ENCODE measurements around the gene SLC36A3. TPM values are rescaled to one million over a fixed set of nuclear protein-coding genes. Genes with fewer than 3 reads are reported as not detected.
"Not testable (repeated sequence)": the region's sequence is repeated elsewhere in the genome, so short reads cannot be mapped to it uniquely, and the experiment has no call there.

Gene SLC36A3
- total and polyA plus RNA-seq, 2 of the 4 experiments (the other 2 are of a cell fraction): not detected

GRCh38 chr5:151236888-151237287 lies 66.7 kb downstream of the SLC36A3 start:
- Histone ChIP-seq H2BK20ac (ENCODE audit: low read depth, low read length) (no peak overlapping the region), H2AK5ac (ENCODE audit: low read depth, low read length) (no peak overlapping the region), H4K20me1 (ENCODE audit: insufficient read depth, low read length) (no peaks in the 10 kb centered on the region), H3K56ac (ENCODE audit: extremely low read depth, insufficient read depth, low read length) (no peak overlapping the region), H3K27me3 (ENCODE audit: control insufficient read depth, insufficient read depth, low read length) (peaks cover 33% of the 10 kb centered on the region), H3K9me3 (ENCODE audit: control insufficient read depth, insufficient read depth, low read length) (no peaks in the 10 kb centered on the region), H3K4me3 (ENCODE audit: insufficient read depth, low read depth, low read length) (no peak overlapping the region), H3K9ac (ENCODE audit: low read depth, low read length) (no peak overlapping the region), H3K9me1 (ENCODE audit: insufficient read depth, low read length) (no peaks in the 10 kb centered on the region), H3K36me3 (ENCODE audit: control insufficient read depth, insufficient read depth, low read length) (no peaks in the 10 kb centered on the region), H3K4me1 (ENCODE audit: control insufficient read depth, insufficient read depth, low read length) (peaks cover 2% of the 10 kb centered on the region; the same call in 1 of the 2 replicates), H2AFZ (replicated peaks; ENCODE audit: low read length, poor library complexity) (no peak overlapping the region), H4K91ac (ENCODE audit: insufficient read depth, low read depth, low read length) (no peak overlapping the region), H3K4ac (ENCODE audit: low read depth, low read length) (no peak overlapping the region), H3K79me1 (ENCODE audit: low read depth in 1 of 2, low read length in 2 of 2) (no peaks in the 10 kb centered on the region), H3K18ac (ENCODE audit: low read depth, low read length) (no peak overlapping the region), H3K27ac (ENCODE audit: insufficient read depth, low read length) (no peak overlapping the region), H2BK15ac (ENCODE audit: low read depth, low read length) (no peak overlapping the region), H3K23ac (ENCODE audit: low read depth, low read length) (no peak overlapping the region), H4K8ac (ENCODE audit: low read depth in 2 of 2, low read length in 2 of 2) (no peak overlapping the region), H2AK9ac (replicated peaks; ENCODE audit: low read depth, low read length, poor library complexity) (no peak overlapping the region), H3K14ac (replicated peaks; ENCODE audit: low read depth, low read length) (no peak overlapping the region), H2BK5ac (ENCODE audit: low read depth, low read length, poor library complexity, severe bottlenecking) (no peak overlapping the region), H4K5ac (ENCODE audit: low read depth, low read length) (no peak overlapping the region), H3K4me2 (ENCODE audit: low read depth, low read length) (no peak overlapping the region), H2BK120ac (ENCODE audit: low read depth, low read length) (no peak overlapping the region)
- ATAC-seq (ENCODE audit: low read depth) (no peak), DNase-seq (no peak)
- in situ Hi-C loops (cut with MboI; ENCODE audit: low sequenced_read_pairs): loop anchor here (5.0 kb wide), 1 partner anchor 115 kb away; no protein-coding TSS in a partner anchor
- no CpG with 5 or more reads among the region's 1 CpG for WGBS, 2 experiments (ENCODE audit: extremely low coverage in 2 of 2, insufficient read length in 1 of 2)
- dilution Hi-C loops (cut with HindIII; ENCODE audit: low sequenced_read_pairs, unreplicated experiment): no loop called here
- TF ChIP-seq RCOR1 (IDR thresholded peaks at IDR 0.05; ENCODE audit: insufficient replicate concordance, low read length) (no peak), MXI1 (IDR thresholded peaks at IDR 0.05; ENCODE audit: borderline replicate concordance, low read depth, low read length) (no peak), USF2 (IDR thresholded peaks at IDR 0.05; ENCODE audit: low read depth, low read length) (no peak), FOS (IDR thresholded peaks at IDR 0.05; ENCODE audit: low read depth, low read length) (no peak)
- intact Hi-C loops (cut with micrococcal nuclease): loop anchor here (5.0 kb wide), 1 partner anchor 415 kb away; no protein-coding TSS in a partner anchor
- ChIA-PET CTCF (interaction anchor here (0.6 kb wide), 1 partner anchor 583 kb away, joined by 3 read pairs; no protein-coding TSS in a partner anchor), POLR2A (ENCODE audit: unreplicated experiment) (no interaction called here)
- BruUV-seq (replicated peaks): no TSS peak

GRCh38 chr5:151235239-151235571 lies 68.4 kb downstream of the SLC36A3 start:
- H4K20me1 ChIP-seq (ENCODE audit: insufficient read depth, low read length); H3K4me1 ChIP-seq (ENCODE audit: control insufficient read depth, insufficient read depth, low read length); H3K4me2 ChIP-seq (ENCODE audit: low read depth, low read length); H3K14ac ChIP-seq (replicated peaks; ENCODE audit: low read depth, low read length); H3K9me1 ChIP-seq (ENCODE audit: insufficient read depth, low read length); H2BK15ac ChIP-seq (ENCODE audit: low read depth, low read length); H3K4ac ChIP-seq (ENCODE audit: low read depth, low read length); H3K9me3 ChIP-seq (ENCODE audit: control insufficient read depth, insufficient read depth, low read length); BruUV-seq (replicated peaks); H3K9ac ChIP-seq (ENCODE audit: low read depth, low read length); H3K23ac ChIP-seq (ENCODE audit: low read depth, low read length); H4K91ac ChIP-seq (ENCODE audit: insufficient read depth, low read depth, low read length); H3K4me3 ChIP-seq (ENCODE audit: insufficient read depth, low read depth, low read length); H3K18ac ChIP-seq (ENCODE audit: low read depth, low read length); H2BK120ac ChIP-seq (ENCODE audit: low read depth, low read length); dilution Hi-C loops (cut with HindIII; ENCODE audit: low sequenced_read_pairs, unreplicated experiment); DNase-seq; ATAC-seq (ENCODE audit: low read depth); CTCF ChIA-PET; H2AFZ ChIP-seq (replicated peaks; ENCODE audit: low read length, poor library complexity); H2AK9ac ChIP-seq (replicated peaks; ENCODE audit: low read depth, low read length, poor library complexity); H3K56ac ChIP-seq (ENCODE audit: extremely low read depth, insufficient read depth, low read length); H3K36me3 ChIP-seq (ENCODE audit: control insufficient read depth, insufficient read depth, low read length); H4K5ac ChIP-seq (ENCODE audit: low read depth, low read length); H4K8ac ChIP-seq (ENCODE audit: low read depth in 2 of 2, low read length in 2 of 2); POLR2A ChIA-PET (ENCODE audit: unreplicated experiment); H3K27ac ChIP-seq (ENCODE audit: insufficient read depth, low read length); H3K79me1 ChIP-seq (ENCODE audit: low read depth in 1 of 2, low read length in 2 of 2); H2AK5ac ChIP-seq (ENCODE audit: low read depth, low read length); H2BK5ac ChIP-seq (ENCODE audit: low read depth, low read length, poor library complexity, severe bottlenecking); H2BK20ac ChIP-seq (ENCODE audit: low read depth, low read length): not testable (repeated sequence)
- intact Hi-C loops (cut with micrococcal nuclease) (loop anchor here (5.0 kb wide), 1 partner anchor 417 kb away; no protein-coding TSS in a partner anchor), in situ Hi-C loops (cut with MboI; ENCODE audit: low sequenced_read_pairs) (loop anchor here (5.0 kb wide), 1 partner anchor 113 kb away; no protein-coding TSS in a partner anchor)
- WGBS, 2 experiments (ENCODE audit: extremely low coverage in 2 of 2, insufficient read length in 1 of 2): 91% methylated on average over 4 of the region's 6 CpGs; no CpG with 5 or more reads in 1 of the 2 experiments
- H3K27me3 ChIP-seq (ENCODE audit: control insufficient read depth, insufficient read depth, low read length): peaks cover 34% of the 10 kb centered on the region

Measured in IMR-90 (cell line).